Activated CD4-positive, alpha-beta T cell treated with anti-CD3 and anti-CD28 coated beads for 4 hours (primary cell): ENCODE measurements around the gene ZNF74.
"Not testable (repeated sequence)": the region's sequence is repeated elsewhere in the genome, so short reads cannot be mapped to it uniquely, and the experiment has no call there.

Experiments
- DNase-seq, 2 donors: peaks; one replicate each; pipeline ENCODE4 v3.0.0-alpha.2; 2020

ZNF74 gene

DNA sequence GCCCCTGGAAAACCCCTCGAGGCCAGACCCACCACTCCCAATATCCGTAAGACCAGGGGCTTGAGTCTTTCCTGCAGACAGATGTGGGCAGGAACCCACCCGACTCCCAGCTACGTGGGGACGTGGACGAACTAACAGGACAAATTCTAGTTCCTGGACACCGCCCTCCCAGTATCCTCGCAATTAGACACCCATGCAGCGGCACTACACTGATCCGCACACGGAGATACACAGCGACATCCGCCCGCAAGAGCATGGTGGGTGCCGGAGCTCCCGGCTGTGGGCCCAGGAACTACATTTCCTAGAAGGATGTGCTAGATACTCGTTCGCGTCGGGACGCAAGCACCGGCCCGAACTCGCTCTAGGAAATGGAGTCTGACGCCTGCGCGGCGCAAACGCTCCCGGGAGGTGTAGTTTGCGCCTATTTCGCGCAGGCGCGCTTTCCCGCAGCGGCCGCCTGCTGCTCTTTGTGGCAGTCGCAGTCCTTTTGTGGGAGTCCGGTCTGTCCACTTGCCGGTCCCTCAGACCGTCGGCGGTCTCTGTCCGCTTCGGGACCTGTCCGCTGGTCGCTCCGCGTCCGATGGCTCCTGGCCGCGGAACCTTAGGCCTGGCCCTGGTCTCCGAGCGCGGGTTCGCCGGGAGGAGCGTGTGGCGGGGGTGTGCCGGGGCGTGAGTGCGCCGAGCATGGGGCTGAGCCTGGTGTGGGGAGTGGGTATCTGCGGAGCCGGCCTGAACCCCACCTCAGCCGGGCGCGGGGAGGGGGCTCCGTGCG lies at the start of gene ZNF74:
Gene ZNF74 (plus strand): TSS at position 447 of the 772 bp plus-strand sequence. CDS start 478 bp downstream, outside the sequence.
- peak; percentile 76 to 80 for DNase-seq

DNA sequence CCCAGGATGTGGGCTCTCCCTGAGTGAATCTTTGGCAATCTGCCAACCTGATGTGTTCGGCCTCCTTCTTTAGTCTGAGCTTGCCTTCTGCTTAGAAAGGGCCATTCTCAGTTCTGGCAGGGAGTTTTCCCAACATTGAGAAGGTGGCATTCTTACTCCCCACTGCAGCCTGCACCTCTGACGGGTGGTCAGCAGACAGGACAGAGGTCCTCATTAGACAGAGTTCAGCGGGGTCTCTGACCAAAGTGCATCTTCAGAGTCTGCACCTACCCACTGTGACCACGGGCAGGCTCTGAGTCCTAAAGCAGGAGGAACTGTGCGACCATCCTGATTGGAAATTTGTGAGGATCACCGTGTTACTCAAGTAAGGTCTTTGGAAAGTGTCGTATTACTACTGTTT lies 47.4 kb upstream of the ZNF74 start:
- not testable (repeated sequence) for DNase-seq

DNA sequence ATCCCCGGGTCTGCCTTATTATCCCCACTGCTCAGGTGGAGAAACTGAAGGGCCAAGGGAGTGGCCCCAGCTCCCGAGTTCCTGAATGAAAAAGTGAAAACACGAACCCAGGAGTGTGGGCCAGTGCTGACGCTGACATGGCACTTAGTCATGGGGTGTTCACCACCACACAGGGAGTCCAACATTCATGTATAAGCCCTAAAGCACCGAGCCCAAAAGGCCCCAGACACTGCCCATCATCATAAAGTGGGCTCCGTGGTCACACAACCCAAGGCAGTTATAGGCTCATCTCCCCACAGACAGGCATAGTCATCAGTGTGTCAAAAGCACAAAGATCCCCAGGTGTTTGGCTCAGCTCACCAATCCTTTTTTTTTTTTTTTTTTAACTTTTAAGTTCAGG lies 41.4 kb upstream of the ZNF74 start:
- DNase-seq: not testable (repeated sequence)

DNA sequence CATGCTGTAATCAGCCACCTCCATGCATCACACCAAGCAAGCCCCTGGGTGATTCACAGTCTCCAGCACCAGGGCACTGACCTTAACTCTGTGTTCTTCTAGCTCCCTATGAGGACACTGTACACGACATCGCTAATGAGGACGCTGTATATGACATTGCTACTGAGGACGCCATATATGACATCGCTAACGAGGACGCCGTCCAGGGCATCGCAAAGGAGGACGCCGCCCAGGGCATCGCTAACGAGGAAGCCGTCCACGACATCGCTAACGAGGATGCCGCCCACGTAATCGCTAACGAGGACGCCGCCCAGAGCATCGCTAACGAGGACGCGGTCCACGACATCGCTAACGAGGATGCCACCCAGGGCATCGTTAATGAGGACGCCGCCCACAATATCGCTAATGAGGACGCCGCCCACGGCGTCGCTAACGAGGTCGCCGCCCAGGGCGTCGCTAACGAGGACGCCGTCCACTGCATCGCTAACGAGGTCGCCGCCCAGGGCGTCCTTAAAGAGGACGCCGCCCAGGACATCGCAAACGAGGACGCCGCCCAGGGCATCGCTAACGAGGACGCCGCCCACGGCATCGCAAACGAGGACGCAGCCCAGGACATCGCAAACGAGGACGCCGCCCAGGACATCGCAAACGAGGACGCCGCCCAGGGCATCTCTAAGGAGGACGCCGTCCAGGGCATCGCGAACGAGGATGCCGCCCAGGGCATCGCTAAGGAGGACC lies 39.5 kb upstream of the ZNF74 start:
- no peak for DNase-seq

DNA sequence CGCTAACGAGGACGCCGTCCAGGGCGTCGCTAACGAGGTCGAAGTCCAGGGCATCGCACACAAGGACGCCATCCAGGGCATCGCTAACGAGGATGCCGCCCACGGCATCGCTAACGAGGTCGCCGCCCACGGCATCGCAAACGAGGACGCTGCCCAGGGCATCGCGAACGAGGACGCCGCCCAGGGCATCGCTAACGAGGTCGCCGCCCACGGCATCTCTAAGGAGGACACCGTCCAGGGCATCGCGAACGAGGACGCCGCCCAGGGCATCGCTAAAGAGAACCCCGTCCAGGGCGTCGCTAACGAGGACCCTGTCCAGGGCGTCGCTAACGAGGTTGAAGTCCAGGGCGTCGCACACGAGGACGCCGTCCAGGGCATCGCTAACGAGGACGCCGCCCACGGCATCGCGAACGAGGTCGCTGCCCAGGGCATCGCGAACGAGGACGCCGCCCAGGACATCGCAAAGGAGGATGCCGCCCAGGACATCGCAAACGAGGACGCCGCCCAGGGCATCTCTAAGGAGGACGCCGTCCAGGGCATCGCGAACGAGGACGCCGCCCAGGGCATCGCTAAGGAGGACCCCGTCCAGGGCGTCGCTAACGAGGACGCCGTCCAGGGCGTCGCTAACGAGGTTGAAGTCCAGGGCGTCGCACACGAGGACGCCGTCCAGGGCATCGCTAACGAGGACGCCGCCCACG lies 37.9 kb upstream of the ZNF74 start:
- DNase-seq: not testable (repeated sequence)

DNA sequence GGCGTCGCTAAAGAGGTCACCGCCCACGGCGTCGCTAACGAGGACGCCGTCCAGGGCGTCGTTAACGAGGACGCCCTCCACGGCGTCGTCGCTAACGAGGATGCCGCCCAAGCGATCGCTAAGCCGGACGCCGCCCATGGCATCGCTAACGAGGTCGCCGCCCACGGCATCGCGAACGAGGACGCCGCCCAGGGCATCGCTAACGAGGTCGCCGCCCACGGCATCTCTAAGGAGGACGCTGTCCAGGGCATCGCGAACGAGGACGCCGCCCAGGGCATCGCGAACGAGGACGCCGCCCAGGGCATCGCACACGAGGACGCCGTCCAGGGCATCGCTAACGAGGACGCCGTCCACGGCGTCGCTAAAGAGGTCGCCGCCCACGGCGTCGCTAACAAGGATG lies 37.0 kb upstream of the ZNF74 start:
- DNase-seq: not testable (repeated sequence)

DNA sequence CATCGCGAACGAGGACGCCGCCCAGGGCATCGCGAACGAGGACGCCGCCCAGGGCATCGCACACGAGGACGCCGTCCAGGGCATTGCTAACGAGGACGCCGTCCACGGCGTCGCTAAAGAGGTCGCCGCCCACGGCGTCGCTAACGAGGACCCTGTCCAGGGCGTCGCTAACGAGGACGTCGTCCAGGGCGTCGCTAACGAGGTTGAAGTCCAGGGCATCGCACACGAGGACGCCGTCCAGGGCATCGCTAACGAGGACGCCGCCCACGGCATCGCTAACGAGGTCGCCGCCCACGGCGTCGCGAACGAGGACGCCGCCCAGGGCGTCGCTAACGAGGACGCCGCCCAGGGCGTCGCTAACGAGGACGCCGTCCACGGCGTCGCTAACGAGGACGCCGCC lies 36.0 kb upstream of the ZNF74 start:
- not testable (repeated sequence) for DNase-seq

DNA sequence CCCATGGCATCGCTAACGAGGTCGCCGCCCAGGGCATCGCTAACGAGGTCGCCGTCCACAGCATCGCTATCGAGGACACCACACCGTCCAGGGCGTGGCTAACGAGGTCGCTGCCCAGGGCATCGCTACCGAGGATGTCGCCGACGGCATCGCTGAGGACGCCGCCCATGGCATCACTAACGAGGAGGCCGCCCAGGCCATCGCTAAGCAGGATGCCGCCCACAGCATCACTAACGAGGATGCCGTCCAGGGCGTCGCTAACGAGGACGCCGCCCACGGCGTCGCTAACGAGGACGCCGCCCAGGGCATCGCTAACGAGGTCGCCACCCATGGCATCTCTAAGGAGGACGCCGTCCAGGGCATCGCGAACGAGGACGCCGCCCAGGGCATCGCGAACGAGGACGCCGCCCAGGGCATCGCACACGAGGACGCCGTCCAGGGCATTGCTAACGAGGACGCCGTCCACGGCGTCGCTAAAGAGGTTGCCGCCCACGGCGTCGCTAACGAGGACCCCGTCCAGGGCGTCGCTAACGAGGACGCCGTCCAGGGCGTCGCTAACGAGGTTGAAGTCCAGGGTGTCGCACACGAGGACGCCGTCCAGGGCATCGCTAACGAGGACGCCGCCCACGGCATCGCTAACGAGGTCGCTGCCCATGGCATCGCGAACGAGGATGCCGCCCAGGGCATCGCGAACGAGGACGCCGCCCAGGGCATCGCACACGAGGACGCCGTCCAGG lies 35.3 kb upstream of the ZNF74 start:
- DNase-seq: not testable (repeated sequence)

DNA sequence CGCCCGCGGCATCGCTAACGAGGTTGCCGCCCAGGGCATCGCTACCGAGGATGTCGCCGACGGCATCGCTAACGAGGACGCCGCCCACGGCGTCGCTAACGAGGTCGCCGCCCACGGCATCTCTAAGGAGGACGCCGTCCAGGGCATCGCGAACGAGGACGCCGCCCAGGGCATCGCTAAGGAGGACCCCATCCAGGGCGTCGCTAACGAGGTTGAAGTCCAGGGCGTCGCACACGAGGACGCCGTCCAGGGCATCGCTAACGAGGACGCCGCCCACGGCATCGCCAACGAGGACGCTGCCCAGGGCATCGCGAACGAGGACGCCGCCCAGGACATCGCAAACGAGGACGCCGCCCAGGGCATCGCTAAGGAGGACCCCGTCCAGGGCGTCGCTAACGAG lies 33.7 kb upstream of the ZNF74 start:
- DNase-seq: not testable (repeated sequence)

DNA sequence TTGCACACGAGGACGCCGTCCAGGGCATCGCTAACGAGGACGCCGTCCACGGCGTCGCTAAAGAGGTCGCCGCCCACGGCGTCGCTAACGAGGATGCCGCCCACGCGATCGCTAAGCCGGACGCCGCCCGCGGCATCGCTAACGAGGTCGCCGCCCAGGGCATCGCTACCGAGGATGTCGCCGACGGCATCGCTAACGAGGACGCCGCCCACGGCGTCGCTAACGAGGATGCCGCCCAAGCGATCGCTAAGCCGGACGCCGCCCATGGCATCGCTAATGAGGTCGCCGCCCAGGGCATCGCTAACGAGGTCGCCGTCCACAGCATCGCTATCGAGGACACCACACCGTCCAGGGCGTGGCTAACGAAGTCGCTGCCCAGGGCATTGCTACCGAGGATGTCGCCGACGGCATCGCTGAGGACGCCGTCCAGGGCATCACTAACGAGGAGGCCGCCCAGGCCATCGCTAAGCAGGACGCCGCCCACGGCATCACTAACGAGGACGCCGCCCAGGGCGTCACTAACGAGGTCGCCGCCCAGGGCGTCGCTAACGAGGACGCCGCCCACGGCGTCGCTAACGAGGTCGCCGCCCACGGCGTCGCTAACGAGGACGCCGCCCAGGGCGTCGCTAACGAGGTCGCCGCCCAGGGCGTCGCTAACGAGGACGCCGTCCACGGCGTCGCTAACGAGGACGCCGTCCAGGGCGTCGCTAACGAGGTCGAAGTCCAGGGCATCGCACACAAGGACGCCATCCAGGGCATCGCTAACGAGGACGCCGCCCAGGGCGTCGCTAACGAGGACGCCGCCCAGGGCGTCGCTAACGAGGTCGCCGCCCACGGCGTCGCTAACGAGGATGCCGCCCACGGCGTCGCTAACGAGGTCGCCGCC lies 32.8 kb upstream of the ZNF74 start:
- DNase-seq: not testable (repeated sequence)

DNA sequence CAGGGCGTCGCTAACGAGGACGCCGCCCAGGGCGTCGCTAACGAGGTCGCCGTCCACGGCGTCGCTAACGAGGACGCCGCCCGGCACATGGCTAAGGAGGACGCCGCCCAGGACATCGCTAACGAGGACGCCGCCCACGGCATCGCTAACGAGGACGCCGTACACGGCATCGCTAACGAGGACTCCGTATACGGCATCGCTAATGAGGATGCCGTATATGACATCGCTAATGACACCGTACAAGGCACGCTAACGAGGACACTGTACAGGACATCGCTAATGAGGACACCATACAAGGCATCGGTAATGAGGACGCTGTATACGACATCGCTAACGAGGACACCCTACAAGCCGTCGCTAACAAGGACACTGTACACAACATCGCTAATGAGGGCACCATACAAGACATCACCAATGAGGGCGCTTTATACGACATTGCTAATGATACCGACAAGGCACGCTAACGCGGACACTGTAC lies 32.2 kb upstream of the ZNF74 start:
- not testable (repeated sequence) for DNase-seq

DNA sequence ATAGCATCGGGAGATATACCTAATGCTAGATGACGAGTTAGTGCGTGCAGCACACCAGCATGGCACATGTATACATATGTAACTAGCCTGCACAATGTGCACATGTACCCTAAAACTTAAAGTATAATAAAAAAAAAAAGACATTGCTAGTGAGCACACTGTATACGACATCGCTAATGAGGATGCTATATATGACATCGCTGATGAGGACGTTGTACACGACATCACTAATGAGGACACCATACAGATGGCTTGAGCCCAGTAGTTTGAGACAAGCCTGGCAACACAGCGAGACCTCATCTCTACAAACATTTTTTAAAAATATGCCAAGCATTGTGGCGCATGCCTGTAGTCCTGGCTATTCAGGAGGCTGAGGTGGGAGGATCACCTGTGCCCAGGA lies 31.5 kb upstream of the ZNF74 start:
- DNase-seq: not testable (repeated sequence)

DNA sequence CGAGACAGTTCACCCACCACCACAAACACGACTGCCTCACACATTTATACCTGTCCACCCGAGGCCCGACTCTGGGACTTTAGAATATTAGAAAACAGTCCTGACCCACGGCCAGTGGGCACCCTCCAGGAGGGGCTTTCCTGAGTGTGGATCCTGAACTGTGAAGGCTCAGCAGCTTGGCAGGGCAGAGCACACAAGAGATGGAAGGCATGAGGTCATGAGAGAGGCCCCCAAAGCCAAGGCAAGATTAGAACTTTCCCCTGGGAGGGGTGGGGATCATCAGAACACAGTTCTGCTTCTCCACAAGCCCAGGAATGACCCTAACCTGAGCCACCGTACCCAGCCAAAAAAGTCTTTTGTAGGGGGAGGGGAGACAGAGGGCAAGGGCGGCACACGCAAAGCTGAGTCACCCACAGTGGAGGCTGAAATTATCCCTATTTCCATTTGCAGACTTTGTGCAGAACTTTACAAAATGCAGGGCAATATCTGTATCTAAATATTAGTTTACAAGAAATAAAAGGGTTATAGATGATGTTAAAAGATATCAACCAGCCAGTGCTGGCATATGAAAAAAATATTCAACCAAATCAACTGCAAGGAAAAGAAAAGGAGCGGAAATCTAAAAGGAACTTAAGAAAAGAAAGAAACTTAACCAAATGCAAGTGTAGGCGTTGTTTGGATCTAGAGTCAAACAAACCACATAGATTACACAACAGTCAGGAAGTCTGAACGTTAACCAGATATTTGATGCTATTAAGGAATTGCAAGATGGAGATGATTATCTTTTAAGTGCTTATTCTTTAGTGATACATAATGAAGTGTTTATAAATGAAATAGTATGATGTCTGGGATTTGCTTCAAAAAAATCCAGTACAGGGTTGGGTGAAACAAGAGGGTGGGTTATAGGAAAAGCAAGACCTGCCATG lies 29.4 kb upstream of the ZNF74 start:
- DNase-seq: not testable (repeated sequence)

DNA sequence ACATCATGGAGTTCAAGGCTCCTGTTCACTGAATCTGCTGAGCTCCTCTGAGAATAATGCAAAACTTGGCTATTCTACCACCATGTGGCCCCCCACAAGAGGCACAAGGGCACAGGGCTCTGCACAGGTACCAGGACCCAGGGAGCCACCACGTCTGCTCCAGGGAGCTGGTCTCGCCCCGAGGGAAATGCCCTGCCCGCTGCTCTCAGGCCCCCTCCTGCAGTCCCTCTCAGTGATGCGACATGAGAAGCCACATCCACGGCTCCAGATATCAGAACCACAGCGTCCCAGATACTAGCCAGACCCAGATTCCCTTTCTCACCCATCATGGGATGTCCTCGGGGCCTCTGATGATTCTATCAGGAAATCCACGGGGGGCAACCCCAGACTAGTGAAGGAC lies 27.1 kb upstream of the ZNF74 start:
- DNase-seq: not testable (repeated sequence)

DNA sequence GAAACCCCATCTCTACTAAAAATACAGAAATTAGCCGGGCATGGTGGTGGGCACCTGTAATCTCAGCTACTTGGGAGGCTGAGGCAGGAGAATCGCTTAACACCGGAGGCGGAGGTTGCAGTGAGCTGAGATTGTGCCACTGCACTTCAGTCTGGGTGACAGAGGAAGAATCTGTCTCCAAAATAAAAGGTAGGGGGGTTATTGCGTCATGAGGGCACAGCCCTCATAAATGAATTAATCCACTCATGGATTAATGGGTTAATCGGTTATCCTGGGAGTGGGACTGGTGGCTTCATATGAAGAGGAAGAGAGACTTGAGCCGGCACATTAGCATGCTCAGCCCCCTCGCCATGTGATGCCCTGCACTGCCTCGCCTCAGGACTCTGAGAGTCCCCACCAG lies 25.1 kb upstream of the ZNF74 start:
- DNase-seq: not testable (repeated sequence)

DNA sequence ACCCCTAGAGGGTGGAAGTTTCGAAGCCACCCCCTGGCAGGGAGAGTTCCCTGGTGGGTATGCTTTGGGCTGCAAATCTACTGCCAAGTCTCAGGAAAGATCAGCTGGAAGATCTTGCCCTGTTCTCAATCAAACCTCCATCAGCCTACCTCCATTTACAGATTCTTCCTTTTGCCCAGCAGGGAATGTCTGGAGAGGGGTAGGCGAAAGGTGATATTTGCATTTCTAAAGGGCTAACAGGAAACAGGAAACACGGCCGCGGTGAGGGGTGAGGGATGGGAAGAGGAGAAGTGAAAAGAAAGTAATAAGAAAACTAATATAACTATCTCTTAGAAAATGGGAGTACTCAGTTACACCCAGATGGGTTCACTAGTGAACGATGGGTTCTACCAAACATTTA lies 22.3 kb upstream of the ZNF74 start:
- DNase-seq: not testable (repeated sequence)

DNA sequence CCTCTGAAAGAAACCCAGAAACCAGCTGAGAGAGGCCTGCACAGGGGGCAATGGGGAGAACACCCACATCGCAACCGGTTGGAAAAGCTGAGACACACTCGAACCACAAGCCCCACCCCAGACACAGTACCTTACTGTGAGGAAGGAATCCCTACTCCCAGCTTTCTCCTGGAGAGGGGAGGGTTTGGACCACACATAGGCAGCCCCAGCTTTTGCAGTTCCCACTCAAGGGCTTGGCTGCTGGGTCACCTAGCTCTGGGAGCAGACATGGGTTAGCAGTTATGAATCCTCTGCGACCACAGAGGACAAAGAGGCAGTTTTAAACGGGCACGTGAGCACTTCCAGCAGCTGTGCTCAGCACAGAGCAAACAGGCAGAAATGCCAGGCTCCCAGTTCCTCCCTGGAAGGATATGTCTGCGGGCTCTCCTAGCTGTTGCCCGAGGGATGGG lies 21.5 kb upstream of the ZNF74 start:
- not testable (repeated sequence) for DNase-seq

DNA sequence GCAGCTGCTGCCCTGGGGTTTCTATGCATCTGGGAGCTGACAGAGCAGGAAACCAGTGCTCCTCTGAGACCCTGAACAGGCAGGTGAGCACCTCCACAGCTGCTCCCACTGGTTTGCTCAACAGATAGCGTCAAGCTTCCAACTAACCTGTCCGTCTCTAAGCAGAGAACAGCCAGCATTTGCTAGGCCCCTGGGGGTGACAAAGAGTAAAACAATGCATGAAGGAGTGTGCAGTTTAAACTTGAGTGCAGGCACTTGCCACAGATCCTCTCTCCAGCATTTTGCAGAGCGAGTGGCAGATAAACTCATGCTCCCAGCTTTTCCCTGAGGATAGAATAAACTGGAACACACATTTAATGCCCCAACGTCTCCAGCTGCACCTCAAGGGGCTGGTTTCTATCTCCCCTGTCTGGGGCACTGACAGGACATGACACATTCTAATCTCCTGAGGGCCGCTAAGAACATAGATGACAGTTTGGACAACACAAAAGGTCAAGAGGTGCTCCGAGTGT lies 20.7 kb upstream of the ZNF74 start:
- DNase-seq: not testable (repeated sequence)

DNA sequence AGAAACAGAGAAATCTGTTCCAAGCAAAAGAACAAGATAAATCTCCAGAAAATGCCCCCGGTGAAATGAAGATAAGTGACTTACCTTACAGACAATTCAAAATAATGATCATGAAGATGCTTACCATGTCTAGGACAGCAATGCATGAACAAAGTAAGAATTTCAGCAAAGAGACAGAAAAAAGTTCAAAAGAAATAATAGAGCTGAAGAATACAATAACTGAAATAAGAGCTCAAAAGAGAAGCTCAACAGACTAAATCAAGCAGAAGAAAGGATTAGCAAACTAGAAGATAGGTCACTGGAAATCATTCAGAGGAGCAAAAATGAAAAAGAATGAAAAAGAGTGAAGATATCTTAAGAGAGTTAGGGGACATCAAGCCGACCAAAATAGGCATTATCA lies 19.8 kb upstream of the ZNF74 start:
- DNase-seq: not testable (repeated sequence)

DNA sequence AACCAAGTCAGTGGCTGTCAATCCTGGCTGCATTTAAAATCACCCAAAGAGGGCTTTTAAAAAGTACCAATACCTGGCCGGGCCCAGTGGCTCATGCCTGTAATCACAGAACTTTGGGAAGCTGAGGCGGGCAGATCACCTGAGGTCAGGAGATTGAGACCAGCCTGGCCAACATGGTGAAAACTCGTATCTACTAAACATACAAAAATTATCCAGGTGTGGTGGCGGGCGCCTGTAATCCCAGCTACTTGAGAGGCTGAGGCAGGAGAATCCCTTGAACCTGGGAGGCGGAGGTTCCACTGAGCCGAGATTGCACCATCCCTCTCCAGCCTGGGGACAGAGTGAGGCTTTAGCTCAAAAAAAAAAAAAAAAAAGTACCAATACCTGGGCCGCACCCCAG lies 17.7 kb upstream of the ZNF74 start:
- DNase-seq: not testable (repeated sequence)
